Right lobe of liver (tissue), 4 donors: ENCODE measurements around the gene COMMD4.

ENCODE experiments used
- CTCF ChIP-seq, 4 donors: fragments of 200-600 bp in 3 of 4; fragments of 450-650 bp in 1 of 4; IDR thresholded peaks; one replicate each; pipeline versions ENCODE4 v1.5.1 to v1.8.0; 2016 to 2022; ENCODE audit warnings: antibody characterized with exemption in 4 of 4, mild to moderate bottlenecking in 2 of 4
- POLR2A ChIP-seq: fragments of 450-650 bp; IDR thresholded peaks from one replicate; pipeline ENCODE4 v1.6.1; 2017; ENCODE audit warnings: antibody characterized with exemption, mild to moderate bottlenecking
- donor health status: DM: no; HTN: no; CAD: no.
- donor health status: DM: no; HTN: no; CAD: no.
- donor health status: DM: no; HTN: yes; CAD: no.

- TF ChIP-seq POLR2A, result no peak
- TF ChIP-seq CTCF (IDR thresholded peaks at IDR 0.05), result no peak
Measured at GRCh38 chr15:75346796-75347221, 10.9 kb downstream of the COMMD4 start, which contains the start of gene NEIL1.
